Measurements from ENCODE around the gene MCC. TPM values are rescaled to one million over a fixed set of nuclear protein-coding genes. Genes with fewer than 3 reads are reported as not detected.

Gene MCC
- total RNA-seq, 1 donor from 2014 or later = 46.1 TPM

DNA sequence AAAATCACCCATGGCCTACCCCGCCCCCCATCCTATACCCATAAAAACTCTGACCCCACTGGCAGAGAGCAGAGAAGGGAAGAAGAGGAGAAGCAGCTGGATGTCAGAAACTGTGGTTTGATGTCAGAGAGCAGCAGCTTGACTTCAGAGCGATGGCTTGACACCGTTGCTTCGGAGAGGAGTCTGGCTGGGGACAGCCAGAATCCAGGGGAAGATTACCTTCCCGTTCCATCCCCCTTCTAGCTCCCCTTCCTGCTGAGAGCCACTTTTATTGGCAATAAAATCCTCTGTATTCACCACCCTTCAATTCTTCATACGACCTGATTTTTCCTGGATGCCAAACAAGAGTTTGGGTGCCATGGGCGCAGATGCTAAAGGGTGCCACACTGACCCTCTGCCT lies 373.7 kb downstream of the MCC start:
- Mint-ChIP-seq H3K27me3 (ENCODE audit: unreplicated experiment) (no peaks in the 10 kb centered on the region), H3K4me1 (ENCODE audit: low read depth, unreplicated experiment) (peaks cover 20% of the 10 kb centered on the region), H3K36me3 (ENCODE audit: unreplicated experiment) (peaks cover 9% of the 10 kb centered on the region)

GRCh38 chr5:113112435-113112834 lies 375.8 kb downstream of the MCC start:
- no peak for DNase-seq
- Mint-ChIP-seq H3K4me1 (ENCODE audit: low read depth, unreplicated experiment) (peaks cover 4% of the 10 kb centered on the region), H3K27ac (ENCODE audit: unreplicated experiment) (no peak overlapping the region), H3K9me3 (ENCODE audit: unreplicated experiment) (peaks cover 2% of the 10 kb centered on the region), H3K36me3 (ENCODE audit: unreplicated experiment) (peaks cover 9% of the 10 kb centered on the region), H3K4me3 (ENCODE audit: unreplicated experiment) (no peak overlapping the region), H3K27me3 (ENCODE audit: unreplicated experiment) (no peaks in the 10 kb centered on the region)
- TF ChIP-seq CTCF (IDR thresholded peaks at IDR 0.05; ENCODE audit: partially characterized antibody, unreplicated experiment) = no peak

More for the DNA sequence above, 373.7 kb downstream of the MCC start:
- DNase-seq = no peak
- H3K9me3 Mint-ChIP-seq (ENCODE audit: unreplicated experiment) = no peaks in the 10 kb centered on the region
- no peak for TF ChIP-seq CTCF (IDR thresholded peaks at IDR 0.05; ENCODE audit: partially characterized antibody, unreplicated experiment)
- no peak overlapping the region for H3K4me3 Mint-ChIP-seq (ENCODE audit: unreplicated experiment)
- H3K27ac Mint-ChIP-seq (ENCODE audit: unreplicated experiment) = no peak overlapping the region

DNA sequence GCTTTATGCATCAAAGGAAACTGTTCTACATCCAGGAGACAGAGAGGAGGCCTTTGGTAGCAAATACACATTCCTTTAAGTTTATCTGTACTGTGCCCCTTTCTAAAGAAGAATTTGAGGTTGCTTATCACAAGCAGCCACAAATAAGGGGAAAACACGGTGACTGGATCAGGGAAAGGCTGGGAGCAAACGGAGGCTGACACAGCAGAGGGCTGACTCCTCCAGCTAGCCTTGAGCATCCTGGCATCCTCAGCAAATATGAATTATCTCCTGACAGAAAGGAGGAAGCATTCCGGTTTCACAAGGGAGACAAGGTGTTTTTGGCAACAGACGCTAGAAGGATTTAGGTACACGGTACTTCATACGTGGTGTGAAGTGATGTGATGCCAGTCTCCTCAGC lies 378.1 kb downstream of the MCC start:
- Mint-ChIP-seq H3K9me3 (ENCODE audit: unreplicated experiment) (peaks cover 2% of the 10 kb centered on the region), H3K4me1 (ENCODE audit: low read depth, unreplicated experiment) (peaks cover 1% of the 10 kb centered on the region), H3K27me3 (ENCODE audit: unreplicated experiment) (peaks cover 2% of the 10 kb centered on the region), H3K27ac (ENCODE audit: unreplicated experiment) (no peak overlapping the region), H3K36me3 (ENCODE audit: unreplicated experiment) (peaks cover 9% of the 10 kb centered on the region), H3K4me3 (ENCODE audit: unreplicated experiment) (no peak overlapping the region)
- no peak for DNase-seq
- TF ChIP-seq CTCF (IDR thresholded peaks at IDR 0.05; ENCODE audit: partially characterized antibody, unreplicated experiment) = no peak

GRCh38 chr5:113109344-113109743 lies 378.9 kb downstream of the MCC start:
- no peak for TF ChIP-seq CTCF (IDR thresholded peaks at IDR 0.05; ENCODE audit: partially characterized antibody, unreplicated experiment)
- peaks cover 2% of the 10 kb centered on the region for H3K9me3 Mint-ChIP-seq (ENCODE audit: unreplicated experiment)
- peaks cover 1% of the 10 kb centered on the region for H3K4me1 Mint-ChIP-seq (ENCODE audit: low read depth, unreplicated experiment)
- peaks cover 9% of the 10 kb centered on the region for H3K36me3 Mint-ChIP-seq (ENCODE audit: unreplicated experiment)
- H3K27ac Mint-ChIP-seq (ENCODE audit: unreplicated experiment) = no peak overlapping the region
- no peak overlapping the region for H3K4me3 Mint-ChIP-seq (ENCODE audit: unreplicated experiment)
- H3K27me3 Mint-ChIP-seq (ENCODE audit: unreplicated experiment) = peaks cover 2% of the 10 kb centered on the region
- no peak for DNase-seq

- Mint-ChIP-seq H3K27ac (ENCODE audit: unreplicated experiment) (no peak overlapping the region), H3K9me3 (ENCODE audit: unreplicated experiment) (peaks cover 2% of the 10 kb centered on the region), H3K36me3 (ENCODE audit: unreplicated experiment) (peaks cover under 1% of the 10 kb centered on the region), H3K27me3 (ENCODE audit: unreplicated experiment) (peaks cover 2% of the 10 kb centered on the region), H3K4me1 (ENCODE audit: low read depth, unreplicated experiment) (peaks cover 1% of the 10 kb centered on the region), H3K4me3 (ENCODE audit: unreplicated experiment) (no peak overlapping the region)
- DNase-seq = no peak
- no peak for TF ChIP-seq CTCF (IDR thresholded peaks at IDR 0.05; ENCODE audit: partially characterized antibody, unreplicated experiment)
Observed at GRCh38 chr5:113108485-113108884, 379.8 kb downstream of the MCC start.
